Activated naive CD4-positive, alpha-beta T cell treated with anti-CD3 and anti-CD28 coated beads, Interleukin-2, amount 10 ng/mL, durations not matched to agents 7 days and 5 days (primary cell): ENCODE results near the gene NSD2.
A peak's percentile ranks its signal among the peaks of the same experiment; 100 is the strongest.

ENCODE experiments used
- CTCF ChIA-PET: fragments of 350-600 bp; sonication (Branson Sonifier 250); formaldehyde crosslinking; loops from one replicate; lab custom pipeline; 2021; ENCODE audit warnings: antibody characterized with exemption; lab: Charles Lee
- DNase-seq: peaks from one replicate; pipeline ENCODE4 v3.0.0-alpha.2; 2020
- H3K27ac Mint-ChIP-seq: one replicate; pipeline ENCODE4 v1.8.0; 2021; ENCODE audit warnings: mild to moderate bottlenecking, moderate library complexity, mixed read lengths
- H3K27me3 Mint-ChIP-seq: one replicate; pipeline ENCODE4 v1.8.0; 2021; ENCODE audit warnings: mild to moderate bottlenecking, mixed read lengths
- H3K36me3 Mint-ChIP-seq: one replicate; pipeline ENCODE4 v1.8.0; 2021; ENCODE audit warnings: mixed read lengths
- H3K4me1 Mint-ChIP-seq: one replicate; pipeline ENCODE4 v1.8.0; 2021; ENCODE audit warnings: mixed read lengths
- H3K4me3 Mint-ChIP-seq: one replicate; pipeline ENCODE4 v1.8.0; 2021; ENCODE audit warnings: mild to moderate bottlenecking, moderate library complexity, mixed read lengths
- H3K9me3 Mint-ChIP-seq: one replicate; pipeline ENCODE4 v1.8.0; 2021; ENCODE audit warnings: mixed read lengths

The NSD2 gene

DNA sequence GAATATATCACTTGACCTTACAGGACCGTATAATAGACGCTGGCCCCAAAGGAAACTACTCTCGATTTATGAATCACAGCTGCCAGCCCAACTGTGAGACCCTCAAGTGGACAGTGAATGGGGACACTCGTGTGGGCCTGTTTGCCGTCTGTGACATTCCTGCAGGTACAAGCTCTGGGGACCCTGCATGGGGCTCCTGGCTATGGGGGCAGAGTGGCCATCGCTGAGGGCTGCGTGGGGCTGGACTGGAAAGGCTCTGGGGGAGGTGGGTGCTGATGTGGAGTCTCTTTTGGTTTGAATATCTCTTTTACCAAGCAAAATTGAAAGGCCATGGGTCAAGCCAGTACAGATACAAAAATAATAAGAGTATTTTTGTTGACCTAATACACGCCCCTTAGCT is 103.6 kb downstream of the NSD2 start:
- no peak overlapping the region for H3K4me3 Mint-ChIP-seq
- DNase-seq, result peak; percentile 19
- peaks cover 72% of the 10 kb centered on the region for H3K36me3 Mint-ChIP-seq
- H3K27ac Mint-ChIP-seq, result no peak overlapping the region
- no peaks in the 10 kb centered on the region for H3K9me3 Mint-ChIP-seq
- H3K27me3 Mint-ChIP-seq, result no peaks in the 10 kb centered on the region
- no peaks in the 10 kb centered on the region for H3K4me1 Mint-ChIP-seq
- CTCF ChIA-PET, result no interaction called here

DNA sequence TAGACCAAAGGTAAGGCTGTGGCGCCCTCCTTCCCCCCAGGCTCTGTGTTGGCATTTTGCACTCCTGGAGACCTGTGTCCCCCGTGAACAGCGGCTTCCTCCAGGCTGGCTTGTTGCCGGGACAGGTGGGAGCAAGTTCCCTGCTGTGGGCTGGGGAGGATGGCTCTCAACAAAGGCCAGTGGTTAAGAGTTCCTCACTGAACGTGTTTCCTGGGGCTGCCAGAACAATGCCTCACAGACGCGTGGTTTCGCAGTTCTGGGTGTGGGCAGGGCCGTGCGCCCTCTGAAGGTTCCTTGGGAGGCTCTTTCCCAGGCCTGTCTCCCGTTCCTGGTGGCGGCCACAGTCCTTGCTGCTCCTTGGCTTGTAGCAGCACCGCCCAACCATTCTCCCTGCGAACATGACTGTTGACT is 104.2 kb downstream of the NSD2 start:
- peaks cover 71% of the 10 kb centered on the region for H3K36me3 Mint-ChIP-seq
- no peaks in the 10 kb centered on the region for H3K9me3 Mint-ChIP-seq
- no peaks in the 10 kb centered on the region for H3K27me3 Mint-ChIP-seq
- no peak overlapping the region for H3K27ac Mint-ChIP-seq
- DNase-seq, result peak; percentile 12
- no peak overlapping the region for H3K4me3 Mint-ChIP-seq
- H3K4me1 Mint-ChIP-seq, result no peaks in the 10 kb centered on the region
- CTCF ChIA-PET, result no interaction called here

DNA sequence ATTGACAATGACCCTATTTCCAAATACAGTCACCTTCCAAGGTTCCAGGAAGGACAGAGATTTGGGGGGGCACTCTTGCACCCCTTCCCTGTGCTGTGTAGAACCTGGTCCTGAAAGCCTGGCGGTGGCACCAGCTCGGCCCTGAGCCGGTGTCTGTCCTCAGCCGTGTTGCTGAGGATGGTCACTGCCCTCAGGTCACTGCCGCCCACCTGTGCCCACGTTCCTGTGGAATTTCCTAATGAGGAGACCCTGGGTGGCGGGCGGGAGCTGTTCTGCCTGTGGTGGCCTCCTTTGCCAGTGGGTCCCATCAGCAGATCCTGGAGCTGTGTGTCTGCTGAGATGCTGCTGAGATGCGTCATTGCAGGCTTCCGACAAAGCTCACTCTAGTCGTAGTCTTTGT is 104.7 kb downstream of the NSD2 start:
- CTCF ChIA-PET, result no interaction called here

DNA sequence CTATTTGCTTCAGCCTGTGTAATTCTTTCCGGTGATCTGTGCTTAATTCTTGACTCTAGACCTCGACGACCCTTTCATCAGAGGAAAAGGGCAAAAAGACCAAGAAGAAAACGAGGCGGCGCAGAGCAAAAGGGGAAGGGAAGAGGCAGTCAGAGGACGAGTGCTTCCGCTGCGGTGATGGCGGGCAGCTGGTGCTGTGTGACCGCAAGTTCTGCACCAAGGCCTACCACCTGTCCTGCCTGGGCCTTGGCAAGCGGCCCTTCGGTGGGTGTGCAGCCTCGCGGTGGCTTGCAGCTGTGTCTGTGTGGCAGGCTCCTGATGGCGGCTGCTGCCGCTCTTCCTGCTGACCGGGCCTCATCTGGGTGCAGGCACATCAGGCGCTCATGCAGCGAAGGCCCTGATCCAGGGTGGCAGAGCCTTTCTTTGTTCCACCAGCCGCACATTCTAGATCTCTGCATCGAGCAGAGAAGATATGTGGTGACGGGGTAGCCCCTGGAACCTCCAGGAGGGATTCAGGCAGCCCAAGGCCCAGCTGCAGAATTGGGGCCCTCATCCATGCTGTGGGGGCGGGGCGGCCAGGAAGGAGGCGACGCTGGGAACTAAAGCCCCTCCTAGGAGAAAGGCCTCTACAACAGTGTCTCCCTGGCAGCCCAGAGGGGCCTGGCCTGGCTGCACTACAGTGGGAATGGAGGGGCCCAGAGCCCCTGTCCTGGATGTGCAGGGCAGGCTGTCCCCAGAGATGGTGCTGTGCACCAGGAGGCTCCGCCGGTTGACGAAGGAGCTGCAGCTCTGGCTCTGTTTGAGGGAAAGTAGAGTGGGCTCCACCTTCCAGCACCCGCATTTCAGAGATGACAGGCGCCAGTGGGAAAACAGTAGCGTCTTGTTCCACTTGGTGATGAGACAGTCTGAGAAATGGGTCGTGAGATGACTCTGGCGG is 105.5 kb downstream of the NSD2 start:
- Mint-ChIP-seq H3K27me3 (no peaks in the 10 kb centered on the region), H3K4me3 (no peak overlapping the region), H3K36me3 (peaks cover 73% of the 10 kb centered on the region), H3K27ac (peak overlapping the region; percentile 37), H3K4me1 (peaks cover 6% of the 10 kb centered on the region), H3K9me3 (no peaks in the 10 kb centered on the region)
- no peak for DNase-seq
- CTCF ChIA-PET, result no interaction called here

More for the DNA sequence above, 104.7 kb downstream of the NSD2 start:
- H3K36me3 Mint-ChIP-seq, result peaks cover 75% of the 10 kb centered on the region
- no peak overlapping the region for H3K4me3 Mint-ChIP-seq
- H3K9me3 Mint-ChIP-seq, result no peaks in the 10 kb centered on the region
- no peak for DNase-seq
- no peaks in the 10 kb centered on the region for H3K27me3 Mint-ChIP-seq
- peaks cover 2% of the 10 kb centered on the region for H3K4me1 Mint-ChIP-seq
- no peak overlapping the region for H3K27ac Mint-ChIP-seq

DNA sequence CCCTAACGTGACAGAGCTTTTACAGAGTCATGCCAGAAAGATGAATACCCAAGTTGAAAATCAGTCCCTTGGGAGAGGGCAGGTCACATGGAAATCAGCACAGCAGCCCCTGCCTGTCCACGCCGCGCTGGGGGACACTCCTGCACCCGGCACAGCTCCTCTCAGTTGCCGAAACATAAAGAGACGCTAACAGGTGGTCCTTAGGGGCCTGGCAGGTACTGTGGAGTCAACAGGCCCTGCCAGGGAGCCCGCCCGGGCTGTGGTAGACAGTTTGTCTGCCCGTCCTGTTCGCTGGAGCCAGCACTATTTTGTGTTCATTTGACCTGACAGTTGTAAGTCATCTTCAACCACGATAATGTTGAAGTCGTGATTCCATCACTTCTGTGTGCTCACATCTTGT is 107.0 kb downstream of the NSD2 start:
- H3K36me3 Mint-ChIP-seq, result peaks cover 69% of the 10 kb centered on the region
- no peak overlapping the region for H3K27ac Mint-ChIP-seq
- no peaks in the 10 kb centered on the region for H3K9me3 Mint-ChIP-seq
- H3K4me1 Mint-ChIP-seq, result peaks cover 6% of the 10 kb centered on the region
- H3K4me3 Mint-ChIP-seq, result no peak overlapping the region
- CTCF ChIA-PET, result no interaction called here
- H3K27me3 Mint-ChIP-seq, result no peaks in the 10 kb centered on the region
- DNase-seq, result no peak

DNA sequence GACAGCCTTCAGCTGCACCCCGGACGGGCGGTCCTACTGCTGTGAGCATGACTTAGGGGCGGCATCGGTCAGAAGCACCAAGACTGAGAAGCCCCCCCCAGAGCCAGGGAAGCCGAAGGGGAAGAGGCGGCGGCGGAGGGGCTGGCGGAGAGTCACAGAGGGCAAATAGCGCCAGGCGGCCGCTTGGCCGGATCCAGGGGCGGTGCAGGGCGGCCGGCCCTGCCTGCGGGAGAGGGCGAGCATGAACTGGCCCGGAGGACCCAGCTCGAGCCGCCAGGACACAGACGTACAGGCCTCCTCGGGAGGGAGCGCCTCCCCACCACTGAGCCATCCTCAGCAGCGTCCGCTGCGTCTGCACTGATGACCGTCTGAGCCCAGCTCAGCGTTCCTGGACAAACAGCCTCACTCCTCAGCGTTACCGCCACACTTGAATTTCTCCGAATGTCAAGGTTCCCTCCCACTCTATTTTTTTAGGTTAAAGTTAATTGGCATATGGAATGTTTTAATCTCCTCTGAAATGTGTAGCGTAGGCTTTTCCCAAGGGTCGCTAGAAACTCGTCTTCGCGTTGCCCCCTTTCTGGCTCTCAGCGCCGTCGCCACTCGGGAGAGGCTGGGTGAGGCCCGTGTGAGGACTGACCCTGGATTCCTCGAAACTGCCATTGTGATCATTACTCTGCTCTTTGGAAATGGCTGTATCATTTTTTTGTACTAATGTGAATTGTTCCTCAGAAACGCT is 107.7 kb downstream of the NSD2 start:
- CTCF ChIA-PET, result no interaction called here
- DNase-seq, result no peak
- Mint-ChIP-seq H3K27ac (no peak overlapping the region), H3K9me3 (no peaks in the 10 kb centered on the region), H3K4me3 (no peak overlapping the region), H3K4me1 (peaks cover 6% of the 10 kb centered on the region), H3K36me3 (peaks cover 67% of the 10 kb centered on the region), H3K27me3 (no peaks in the 10 kb centered on the region)

DNA sequence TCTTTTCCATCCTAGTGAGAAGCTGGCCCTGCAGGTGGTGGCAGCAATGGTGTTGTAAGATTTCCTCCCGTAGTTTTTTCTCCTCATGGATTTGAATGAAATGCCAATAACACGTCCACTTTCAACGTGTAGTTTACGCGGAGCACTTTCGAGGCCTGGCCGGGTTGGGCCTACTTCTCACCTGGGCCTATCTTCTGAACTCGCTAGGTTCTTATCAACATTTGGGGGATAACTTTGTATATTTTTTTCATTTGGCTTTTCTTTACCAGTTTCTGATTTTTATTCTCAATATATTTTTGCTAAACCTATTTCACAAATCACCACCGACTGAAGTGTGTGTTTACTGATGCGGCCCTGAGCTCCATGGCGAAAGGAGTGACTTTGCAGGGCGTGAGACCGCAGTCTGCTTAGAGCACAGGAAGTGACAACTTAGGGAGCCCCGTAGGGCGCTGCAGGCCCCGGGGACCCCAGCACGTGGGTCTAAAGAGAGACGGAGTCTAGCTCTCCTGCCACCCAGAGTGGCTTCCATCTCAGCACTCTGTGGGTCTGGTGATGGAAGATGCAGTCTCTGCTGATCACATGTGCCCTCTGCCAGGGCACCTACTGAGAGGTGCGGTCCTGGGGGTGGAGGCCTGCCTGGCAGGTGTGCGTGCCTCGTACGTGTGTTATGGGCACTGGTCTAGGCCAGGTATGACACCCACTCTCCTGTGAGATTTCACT is 108.4 kb downstream of the NSD2 start:
- no peak overlapping the region for H3K27ac Mint-ChIP-seq
- no peaks in the 10 kb centered on the region for H3K9me3 Mint-ChIP-seq
- H3K4me1 Mint-ChIP-seq, result peaks cover 6% of the 10 kb centered on the region
- no peak for DNase-seq
- CTCF ChIA-PET, result no interaction called here
- H3K36me3 Mint-ChIP-seq, result peaks cover 62% of the 10 kb centered on the region
- no peaks in the 10 kb centered on the region for H3K27me3 Mint-ChIP-seq
- no peak overlapping the region for H3K4me3 Mint-ChIP-seq

DNA sequence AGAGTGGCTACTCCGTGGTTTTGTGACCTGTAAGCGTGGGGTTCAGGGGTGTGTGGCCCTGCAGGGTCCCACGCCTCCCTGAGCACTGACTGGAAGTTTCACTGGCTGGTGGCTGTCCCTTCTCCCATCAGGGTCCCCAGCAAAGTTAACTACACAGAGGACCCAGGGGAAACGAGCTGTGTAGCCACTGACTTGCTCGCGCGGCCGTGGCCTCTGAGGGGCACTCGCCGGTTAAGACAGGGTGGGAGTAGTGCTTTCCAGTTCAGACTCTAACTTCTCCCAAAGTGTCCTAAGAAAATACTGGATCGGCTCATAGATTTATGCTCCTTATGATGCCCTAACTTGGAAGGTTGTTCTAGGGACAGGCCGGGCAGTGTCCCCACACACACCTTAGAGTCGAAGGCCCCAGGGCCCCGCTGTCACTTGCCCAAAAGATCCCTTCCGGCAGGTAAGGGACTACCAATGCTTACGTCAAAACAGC is 109.4 kb downstream of the NSD2 start:
- DNase-seq, result no peak
- no peaks in the 10 kb centered on the region for H3K27me3 Mint-ChIP-seq
- H3K27ac Mint-ChIP-seq, result no peak overlapping the region
- H3K4me1 Mint-ChIP-seq, result peaks cover 6% of the 10 kb centered on the region
- no peaks in the 10 kb centered on the region for H3K9me3 Mint-ChIP-seq
- CTCF ChIA-PET, result no interaction called here
- H3K4me3 Mint-ChIP-seq, result no peak overlapping the region
- peaks cover 52% of the 10 kb centered on the region for H3K36me3 Mint-ChIP-seq

DNA sequence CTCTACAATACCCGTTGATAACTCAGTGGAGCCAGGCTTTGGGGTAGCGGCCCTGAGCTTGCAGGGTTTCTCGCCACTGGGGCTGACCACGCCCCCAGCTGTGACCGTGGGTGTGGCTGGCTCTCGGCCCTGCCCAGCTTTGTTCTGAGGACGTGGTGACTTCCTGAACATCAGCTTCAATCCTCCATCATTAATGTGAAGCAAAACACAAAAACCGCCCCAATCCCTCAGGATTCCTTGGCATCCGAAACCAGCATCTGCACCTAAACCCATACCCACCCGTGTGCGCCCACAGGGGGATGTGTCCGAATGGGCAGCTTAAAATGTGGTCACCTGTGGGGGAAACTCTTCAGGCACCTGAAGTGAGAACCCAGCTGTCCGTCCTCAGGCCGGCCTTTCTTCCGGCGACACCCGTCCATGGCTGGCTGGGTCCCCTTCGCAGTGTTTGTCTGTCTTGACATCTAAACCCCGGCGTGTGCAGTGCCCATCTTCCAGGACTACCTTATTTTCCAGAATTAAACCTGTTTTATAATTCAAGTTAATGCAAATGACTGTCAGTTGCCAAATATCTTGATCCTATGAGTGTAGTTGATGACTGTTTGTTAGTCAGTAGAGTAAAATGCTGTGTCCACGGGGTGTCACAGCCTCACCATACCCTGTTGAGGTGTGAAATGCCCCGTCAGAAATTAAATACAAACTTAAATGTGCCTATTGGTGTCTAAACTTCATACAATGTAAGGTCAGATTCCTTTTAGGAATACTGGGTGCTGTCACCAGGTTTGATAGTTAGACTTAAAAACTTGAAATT is 110.3 kb downstream of the NSD2 start:
- peaks cover 47% of the 10 kb centered on the region for H3K36me3 Mint-ChIP-seq
- DNase-seq, result no peak
- H3K27me3 Mint-ChIP-seq, result no peaks in the 10 kb centered on the region
- peaks cover 6% of the 10 kb centered on the region for H3K4me1 Mint-ChIP-seq
- CTCF ChIA-PET, result no interaction called here
- H3K9me3 Mint-ChIP-seq, result no peaks in the 10 kb centered on the region
- no peak overlapping the region for H3K4me3 Mint-ChIP-seq
- no peak overlapping the region for H3K27ac Mint-ChIP-seq

DNA sequence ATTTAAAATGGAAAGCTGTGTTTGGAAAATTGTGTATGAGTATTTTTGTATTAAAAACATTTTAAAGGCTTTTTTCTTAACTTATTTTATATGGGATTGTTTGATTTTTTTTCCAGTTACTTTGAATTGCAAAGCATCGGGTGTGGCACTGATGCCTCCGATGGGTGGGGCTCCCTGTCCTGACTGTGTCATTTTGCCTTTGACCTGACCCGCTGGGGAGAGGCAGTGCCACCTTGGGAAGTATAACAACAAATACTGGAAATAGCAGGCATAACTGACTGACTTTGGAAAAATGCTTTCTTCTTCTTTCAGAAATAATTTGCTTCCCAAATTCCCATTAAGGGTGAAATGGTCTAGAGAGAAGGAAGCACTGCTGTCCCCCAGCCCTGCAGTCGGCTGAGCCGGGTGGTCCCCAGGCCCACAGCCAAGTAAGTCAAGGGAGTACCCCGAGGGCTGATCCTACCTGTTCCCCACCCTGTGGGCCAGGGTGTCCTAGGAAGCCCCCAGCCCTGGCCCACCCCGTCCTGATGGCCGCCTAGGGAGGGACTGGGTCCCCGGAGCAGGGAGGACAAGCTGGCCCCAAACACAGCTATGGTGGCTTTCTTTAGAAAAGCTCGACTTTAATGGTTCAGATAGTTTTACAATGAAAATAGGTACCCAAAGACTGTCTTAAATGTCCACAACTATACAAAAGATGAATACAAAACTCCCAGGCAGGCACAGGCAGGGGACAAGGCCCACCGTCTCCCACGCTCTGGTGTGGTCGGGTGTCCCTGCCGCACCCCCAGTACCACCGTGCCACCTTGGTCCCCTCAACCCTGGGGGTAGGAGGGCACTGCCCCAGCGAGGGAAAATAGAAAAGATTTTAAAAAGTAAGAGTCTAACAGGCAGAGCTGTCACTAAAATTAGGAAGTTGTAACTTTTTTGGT is 111.2 kb downstream of the NSD2 start:
- H3K36me3 Mint-ChIP-seq, result peaks cover 42% of the 10 kb centered on the region
- no peaks in the 10 kb centered on the region for H3K27me3 Mint-ChIP-seq
- H3K9me3 Mint-ChIP-seq, result no peaks in the 10 kb centered on the region
- H3K27ac Mint-ChIP-seq, result no peak overlapping the region
- CTCF ChIA-PET, result interaction anchor here (1.1 kb wide), 1 partner anchor 83 kb away, joined by 5 read pairs; no protein-coding TSS in a partner anchor
- H3K4me1 Mint-ChIP-seq, result peaks cover 6% of the 10 kb centered on the region
- no peak for DNase-seq
- no peak overlapping the region for H3K4me3 Mint-ChIP-seq

DNA sequence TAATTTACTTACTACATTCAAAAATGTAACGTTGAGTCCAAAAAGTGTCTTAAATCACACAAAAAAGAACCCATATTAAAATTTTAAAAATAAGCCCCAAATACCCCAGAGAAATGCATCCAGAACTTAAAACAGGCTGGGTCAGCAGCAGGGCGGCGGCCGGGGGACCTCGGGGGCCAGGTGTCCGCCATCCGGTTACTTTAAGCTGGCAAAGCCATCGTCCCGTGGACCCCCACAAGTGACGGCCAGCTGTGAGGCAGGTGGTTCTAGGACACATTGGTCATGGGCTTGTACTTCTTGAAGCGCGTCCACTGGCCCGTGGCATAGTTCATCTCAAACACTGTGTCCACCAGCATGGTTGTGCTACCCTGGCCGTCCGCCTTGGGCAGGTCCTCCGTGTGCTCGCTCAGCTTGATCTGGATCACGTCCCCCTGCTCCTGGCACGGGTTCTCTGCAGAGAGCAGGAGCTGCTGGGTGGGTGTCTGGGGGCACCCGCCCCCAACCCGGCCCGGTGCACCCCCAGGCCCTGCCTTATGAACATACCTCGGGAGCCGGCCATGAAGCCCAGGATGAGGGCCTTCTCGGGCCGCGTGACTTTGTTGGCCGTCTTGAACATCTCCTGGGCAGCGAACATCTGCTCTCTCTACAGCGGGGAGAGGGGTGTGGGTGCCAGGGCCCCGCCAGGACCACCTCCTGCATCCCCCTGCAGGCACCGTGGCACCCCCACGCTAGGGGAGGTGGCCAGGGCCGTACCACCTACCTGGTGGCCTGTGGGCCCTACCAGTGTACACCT is 112.1 kb downstream of the NSD2 start:
- Mint-ChIP-seq H3K36me3 (peaks cover 37% of the 10 kb centered on the region), H3K27ac (no peak overlapping the region)

DNA sequence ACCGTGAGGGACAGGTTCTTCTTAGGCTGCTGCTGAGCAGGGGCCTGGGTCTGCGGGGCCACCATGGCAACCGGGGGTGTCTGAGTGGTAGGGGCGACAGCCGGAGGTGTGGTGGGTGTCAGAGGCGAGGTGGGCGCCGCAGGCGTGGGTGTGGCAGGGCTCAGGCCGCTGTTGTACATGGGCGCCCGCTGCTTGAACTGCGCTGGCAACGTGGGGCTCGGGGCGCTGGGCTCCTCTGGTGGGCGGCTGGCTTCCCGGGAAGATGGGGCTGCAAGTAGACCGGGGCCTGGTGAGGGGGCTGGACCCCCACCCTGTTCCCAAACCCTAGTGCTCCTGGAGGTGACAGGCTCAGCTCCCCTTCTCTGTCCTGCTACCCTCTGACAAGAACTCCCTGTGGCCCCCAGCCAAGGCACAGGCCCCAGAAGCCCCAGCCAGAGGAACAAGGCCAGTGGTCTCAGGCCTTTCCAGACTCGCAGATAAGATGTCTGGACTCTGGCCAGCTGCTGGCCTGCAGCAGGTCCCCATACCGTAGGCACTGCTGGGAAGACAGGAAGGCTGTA is 112.7 kb downstream of the NSD2 start:
- CTCF ChIA-PET, result no interaction called here
- Mint-ChIP-seq H3K27me3 (no peaks in the 10 kb centered on the region), H3K36me3 (peaks cover 33% of the 10 kb centered on the region), H3K4me1 (peaks cover 6% of the 10 kb centered on the region), H3K27ac (no peak overlapping the region), H3K9me3 (no peaks in the 10 kb centered on the region), H3K4me3 (no peak overlapping the region)
- no peak for DNase-seq

More for the DNA sequence above, 112.1 kb downstream of the NSD2 start:
- H3K4me1 Mint-ChIP-seq, result peaks cover 6% of the 10 kb centered on the region
- CTCF ChIA-PET, result interaction anchor here (1.1 kb wide), 1 partner anchor 84 kb away, joined by 5 read pairs; no protein-coding TSS in a partner anchor
- H3K9me3 Mint-ChIP-seq, result no peaks in the 10 kb centered on the region
- no peaks in the 10 kb centered on the region for H3K27me3 Mint-ChIP-seq
- no peak for DNase-seq
- no peak overlapping the region for H3K4me3 Mint-ChIP-seq
